Measurements from ENCODE around the gene ESPL1.

DNA sequence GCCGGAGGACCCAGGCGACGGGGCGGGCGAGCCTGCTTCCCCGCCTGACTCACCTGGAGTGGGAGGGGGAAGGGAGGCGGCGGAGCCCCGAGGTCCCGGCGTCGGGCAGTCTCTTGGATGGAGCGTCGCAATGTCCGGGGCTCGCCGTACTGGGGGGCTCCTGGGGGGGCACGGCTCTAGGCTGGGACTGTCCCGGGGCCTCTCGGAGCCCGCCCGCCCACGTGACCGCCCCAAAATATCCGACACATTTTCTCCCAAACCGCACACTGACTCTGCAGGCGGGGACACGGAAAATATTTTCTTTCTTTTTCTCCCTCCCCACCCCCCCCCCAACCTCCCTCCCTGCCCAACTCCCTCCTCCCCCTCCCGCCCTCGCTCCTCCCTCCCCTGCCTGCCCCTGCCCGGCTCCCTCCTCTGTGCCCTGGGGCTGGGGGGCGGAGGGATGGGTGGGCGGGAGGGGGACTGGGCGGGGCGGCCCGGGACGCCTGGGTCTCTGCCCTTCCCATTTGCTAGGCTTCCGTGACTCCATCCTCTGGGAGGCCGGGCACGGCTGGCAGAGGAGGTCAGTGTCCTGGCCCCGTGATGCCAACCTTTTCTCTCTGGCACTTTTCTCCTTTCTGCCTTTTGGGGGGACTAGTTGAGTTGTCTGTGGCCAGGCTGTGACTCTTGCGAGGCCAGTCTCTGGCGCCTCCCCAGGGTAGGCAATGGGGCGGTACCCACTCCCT lies 36.0 kb upstream of the ESPL1 start, which contains the start of gene RARG:
- TF ChIP-seq, protein P1, sequence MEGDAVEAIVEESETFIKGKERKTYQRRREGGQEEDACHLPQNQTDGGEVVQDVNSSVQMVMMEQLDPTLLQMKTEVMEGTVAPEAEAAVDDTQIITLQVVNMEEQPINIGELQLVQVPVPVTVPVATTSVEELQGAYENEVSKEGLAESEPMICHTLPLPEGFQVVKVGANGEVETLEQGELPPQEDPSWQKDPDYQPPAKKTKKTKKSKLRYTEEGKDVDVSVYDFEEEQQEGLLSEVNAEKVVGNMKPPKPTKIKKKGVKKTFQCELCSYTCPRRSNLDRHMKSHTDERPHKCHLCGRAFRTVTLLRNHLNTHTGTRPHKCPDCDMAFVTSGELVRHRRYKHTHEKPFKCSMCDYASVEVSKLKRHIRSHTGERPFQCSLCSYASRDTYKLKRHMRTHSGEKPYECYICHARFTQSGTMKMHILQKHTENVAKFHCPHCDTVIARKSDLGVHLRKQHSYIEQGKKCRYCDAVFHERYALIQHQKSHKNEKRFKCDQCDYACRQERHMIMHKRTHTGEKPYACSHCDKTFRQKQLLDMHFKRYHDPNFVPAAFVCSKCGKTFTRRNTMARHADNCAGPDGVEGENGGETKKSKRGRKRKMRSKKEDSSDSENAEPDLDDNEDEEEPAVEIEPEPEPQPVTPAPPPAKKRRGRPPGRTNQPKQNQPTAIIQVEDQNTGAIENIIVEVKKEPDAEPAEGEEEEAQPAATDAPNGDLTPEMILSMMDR (IDR thresholded peaks at IDR 0.05) = peak in 1 of 4 experiments; percentile 35
- TF ChIP-seq POLR2AphosphoS5 (IDR thresholded peaks at IDR 0.05) (no peak), POLR2A (IDR thresholded peaks at IDR 0.05) (peak; percentile 63)

All from prostate gland (tissue), 2 donors.